GM19193 (cell line): ENCODE measurements around the gene ALOX15.

ENCODE experiments used
- POLR2A ChIP-seq: IDR thresholded peaks from 4 replicates; pipeline ENCODE4 v1.6.1; 2011; ENCODE audit not compliant: insufficient read depth, insufficient read length; ENCODE audit errors: extremely low read depth

ALOX15 gene

GRCh38 chr17:4631431-4631830 is 10.0 kb downstream of the ALOX15 start:
- no peak for TF ChIP-seq POLR2A

DNA sequence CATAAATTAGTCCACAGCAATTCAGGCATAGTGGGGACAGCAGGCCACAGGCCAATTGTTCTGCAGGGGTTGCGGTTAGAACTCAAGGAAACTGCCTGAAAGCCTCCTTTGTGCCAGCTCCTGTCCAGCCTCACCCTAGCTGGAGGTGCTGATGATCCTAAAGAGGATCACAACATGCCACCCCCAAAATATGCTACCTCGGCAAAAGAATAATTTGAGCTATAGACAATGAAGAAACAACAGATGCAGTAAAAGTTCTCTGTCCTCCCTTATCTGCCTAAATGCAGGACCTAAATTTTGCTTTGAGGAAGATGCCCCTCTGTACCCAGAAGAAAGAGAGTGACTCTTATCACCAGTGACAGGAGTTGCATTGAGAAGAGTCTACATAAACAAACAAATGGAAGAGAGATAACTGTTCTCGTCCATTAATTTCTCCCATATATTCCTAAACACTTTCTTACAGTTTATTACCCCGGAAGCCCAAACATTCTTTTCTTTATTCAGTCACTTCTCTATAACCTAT is 14.7 kb downstream of the ALOX15 start:
- no peak for TF ChIP-seq POLR2A

- no peak for TF ChIP-seq POLR2A
These were observed 16.3 kb downstream of the ALOX15 start for GRCh38 chr17:4625181-4625617.

- TF ChIP-seq POLR2A: no peak
These were observed 18.2 kb downstream of the ALOX15 start for GRCh38 chr17:4623249-4623648.

- no peak for TF ChIP-seq POLR2A
These were observed 19.1 kb downstream of the ALOX15 start for GRCh38 chr17:4622375-4622774.

DNA sequence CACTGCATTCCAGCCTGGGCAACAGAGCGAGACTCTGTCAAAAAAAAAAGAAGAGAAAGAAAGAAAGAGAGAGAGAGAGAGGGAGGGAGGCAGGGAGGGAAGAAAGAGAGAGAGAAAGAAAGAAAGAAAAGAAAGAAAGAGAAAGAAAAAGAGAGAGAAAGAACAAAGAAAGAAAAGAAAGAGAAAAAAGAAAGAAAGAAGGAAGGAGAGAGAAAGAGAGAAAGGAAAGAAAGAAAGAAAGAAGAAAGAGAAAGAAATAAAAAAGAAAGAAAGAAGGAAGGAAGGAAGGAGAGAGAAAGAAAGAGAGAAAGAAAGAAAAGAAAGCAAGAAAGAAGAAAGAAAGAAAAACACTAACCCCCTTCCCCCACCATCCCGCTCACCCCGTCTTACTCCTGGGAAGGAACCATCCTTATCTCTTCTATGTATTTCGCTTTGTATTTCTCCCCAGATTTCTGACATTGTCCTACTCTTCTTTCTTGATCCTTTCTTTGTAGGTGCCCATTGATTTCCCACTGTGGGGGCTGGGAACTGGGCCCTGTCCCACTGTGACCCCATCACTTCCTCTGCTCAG is 20.9 kb downstream of the ALOX15 start:
- TF ChIP-seq POLR2A: no peak

GRCh38 chr17:4617590-4618351 is 23.7 kb downstream of the ALOX15 start:
- no peak for TF ChIP-seq POLR2A

DNA sequence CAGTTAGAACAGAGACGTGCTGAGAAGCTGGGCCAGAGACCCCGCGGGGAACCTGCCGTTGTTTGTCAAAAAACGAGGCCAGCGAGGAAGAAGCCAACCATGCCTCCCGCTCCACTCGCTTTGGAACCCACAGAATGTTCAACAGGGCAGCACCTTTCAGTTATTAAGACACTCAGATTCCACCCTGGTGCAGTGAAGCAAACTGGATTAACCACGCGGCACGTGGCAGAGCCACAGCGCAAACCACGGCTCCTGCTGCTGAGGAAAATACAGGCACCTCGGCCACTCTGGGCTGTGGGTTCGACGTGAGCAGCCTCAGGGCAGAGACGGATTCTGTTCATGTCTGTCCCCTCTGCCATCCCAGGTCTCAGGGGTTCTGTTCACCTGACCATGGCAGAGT is 24.4 kb downstream of the ALOX15 start:
- TF ChIP-seq POLR2A: no peak

DNA sequence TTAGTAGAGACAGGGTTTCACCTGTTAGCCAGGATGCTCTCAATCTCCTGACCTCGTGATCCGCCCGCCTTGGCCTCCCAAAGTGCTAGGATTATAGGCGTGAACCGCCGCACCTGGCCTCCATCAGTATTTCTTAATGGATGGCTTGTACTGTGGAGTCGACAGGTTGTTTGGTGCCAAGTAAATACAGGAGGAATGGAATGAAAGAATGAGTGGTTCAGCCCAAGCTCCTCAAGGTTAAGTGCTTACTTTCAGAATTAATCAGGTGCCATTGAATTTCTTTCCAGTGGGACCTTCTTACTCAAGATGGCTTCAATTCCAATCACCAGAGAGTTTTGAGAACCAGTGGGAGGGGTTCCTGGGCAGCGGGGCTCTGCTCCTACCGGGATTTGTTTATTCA is 25.0 kb downstream of the ALOX15 start:
- TF ChIP-seq POLR2A: no peak

DNA sequence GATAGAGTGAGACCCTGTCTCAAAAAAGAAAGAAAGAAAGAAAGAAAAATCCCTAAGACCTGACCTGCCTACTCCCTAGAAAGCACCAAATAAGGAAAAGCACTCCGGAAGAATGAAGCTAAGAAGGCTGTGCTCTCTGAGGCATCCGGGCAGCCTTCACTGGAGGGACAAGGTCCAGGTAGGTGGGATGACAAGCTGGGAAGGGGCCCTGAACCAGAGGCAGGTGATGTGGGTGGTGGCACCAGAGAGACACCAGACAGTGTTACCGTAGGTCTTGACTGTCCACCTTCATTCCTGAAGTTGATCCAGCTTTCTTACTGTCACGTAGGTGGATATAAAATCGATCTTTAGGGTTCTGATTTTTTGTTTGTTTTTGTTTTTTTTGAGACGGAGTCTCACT is 30.8 kb downstream of the ALOX15 start:
- TF ChIP-seq POLR2A: no peak

DNA sequence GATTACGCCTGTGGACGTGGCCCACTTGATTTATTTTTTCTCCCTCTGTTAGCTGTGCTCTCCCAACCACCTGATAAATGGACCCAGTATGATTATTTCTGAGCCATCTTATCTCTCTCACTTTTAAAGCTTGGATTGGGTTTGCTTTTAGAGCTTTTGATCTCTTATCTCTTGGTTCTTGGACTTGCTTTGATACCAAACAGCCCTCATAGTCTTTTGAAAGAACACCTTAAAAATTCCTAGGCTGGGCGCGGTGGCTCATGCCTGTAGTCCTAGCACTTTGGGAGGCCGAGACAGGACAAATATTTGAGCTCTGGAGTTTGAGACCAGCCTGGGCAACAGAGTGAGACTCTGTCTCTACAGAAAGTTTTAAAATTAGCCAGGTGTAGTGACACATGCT is 31.3 kb downstream of the ALOX15 start:
- no peak for TF ChIP-seq POLR2A

GRCh38 chr17:4609761-4610160 is 31.7 kb downstream of the ALOX15 start:
- no peak for TF ChIP-seq POLR2A

DNA sequence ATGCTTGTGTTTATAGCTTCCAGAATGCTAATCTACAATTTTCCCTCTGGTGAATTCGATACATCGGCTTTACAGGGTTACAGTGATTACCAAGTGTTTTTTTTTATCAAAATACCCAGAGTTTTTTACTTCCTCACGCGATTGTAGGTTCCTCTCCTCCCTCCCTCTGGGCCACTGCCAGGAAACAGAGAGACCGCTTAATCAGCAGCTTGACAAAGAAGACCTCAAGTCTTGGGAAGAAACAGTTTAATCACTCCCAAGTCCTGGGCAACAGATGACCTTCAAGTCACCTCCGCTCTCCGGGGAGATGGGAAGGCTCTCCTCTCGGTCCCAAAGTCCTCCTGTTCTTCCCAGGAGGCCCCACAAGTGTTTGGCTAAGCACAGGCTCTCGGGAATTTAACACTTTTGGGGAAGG is 33.7 kb downstream of the ALOX15 start:
- no peak for TF ChIP-seq POLR2A

GRCh38 chr17:4607261-4607741 is 34.2 kb downstream of the ALOX15 start:
- no peak for TF ChIP-seq POLR2A

DNA sequence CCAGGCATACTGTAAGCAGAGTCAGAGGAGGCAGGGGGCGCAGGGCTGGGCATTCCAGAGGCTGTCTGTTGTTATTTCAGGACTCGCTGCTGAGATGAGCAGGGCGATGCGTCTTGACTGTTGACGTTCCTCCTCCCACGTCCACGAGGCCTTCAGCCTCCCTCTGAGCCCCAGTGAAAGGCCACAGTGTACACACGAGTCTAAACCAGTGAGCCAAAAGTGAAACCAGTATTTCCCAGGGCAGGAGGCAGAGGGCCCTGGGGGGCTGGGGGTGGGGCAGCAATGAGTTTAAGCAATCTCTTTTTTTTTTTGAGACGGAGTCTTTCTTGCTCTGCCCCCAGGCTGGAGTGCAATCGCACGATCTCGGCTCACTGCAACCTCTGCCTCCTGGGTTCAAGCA is 35.7 kb downstream of the ALOX15 start:
- TF ChIP-seq POLR2A: no peak

- no peak for TF ChIP-seq POLR2A
These were observed 37.3 kb downstream of the ALOX15 start for GRCh38 chr17:4604111-4604644.
